Measurements from ENCODE around the gene ADM. TPM values are rescaled to one million over a fixed set of nuclear protein-coding genes. Genes with fewer than 3 reads are reported as not detected.

ADM gene
- total RNA-seq, 1 experiment from 2014 or later: 21.9 TPM

DNA sequence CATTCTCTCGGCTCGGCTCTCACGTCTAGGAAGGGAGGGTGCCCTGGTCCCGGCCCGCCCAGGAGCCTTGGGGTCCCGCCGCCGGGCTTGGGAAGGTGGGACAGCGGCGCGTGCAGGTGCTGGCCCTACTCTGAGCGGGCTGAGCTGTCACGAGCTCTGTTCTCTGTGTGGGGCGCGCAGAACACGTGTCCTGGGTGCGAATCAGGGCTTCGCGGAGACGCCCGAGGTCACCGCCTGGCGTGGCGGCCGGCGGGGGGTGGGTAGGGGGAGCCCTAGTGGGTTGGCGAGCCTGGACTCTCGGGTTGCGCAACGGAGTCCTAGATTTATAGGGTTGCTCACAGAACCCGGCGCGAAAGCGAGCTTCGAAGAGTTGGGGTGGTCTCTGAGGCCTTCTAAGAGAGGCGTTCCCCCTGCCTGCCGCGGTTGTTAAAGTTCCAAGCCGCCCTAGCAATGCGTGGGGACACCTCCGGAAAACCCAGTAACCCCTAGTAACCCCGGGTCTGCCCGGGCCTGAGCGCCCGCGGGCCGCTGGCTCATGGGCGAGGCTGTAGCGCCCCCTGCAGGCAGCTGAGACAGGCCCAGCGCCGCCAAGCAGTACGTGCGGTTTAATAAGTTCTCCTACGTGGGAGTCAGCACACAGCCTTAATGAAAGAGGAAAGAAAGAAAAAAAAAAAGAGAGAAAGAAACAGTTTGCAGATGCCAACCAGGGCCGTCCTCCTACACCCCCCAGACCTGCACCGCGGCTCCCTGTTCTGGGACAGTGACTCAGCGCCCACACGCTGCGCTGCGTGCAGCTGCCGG lies 2.7 kb downstream of the ADM start:
- Histone ChIP-seq H3K4me3 (peak overlapping the region; percentile 87), H4K20me1 (ENCODE audit: insufficient read depth) (no peaks in the 10 kb centered on the region), H2AFZ (peak overlapping the region; percentile 83), H3K27ac (peak overlapping the region; percentile 98), H3K36me3 (ENCODE audit: low read depth) (no peaks in the 10 kb centered on the region), H3K9me3 (ENCODE audit: insufficient read depth, low read depth) (no peaks in the 10 kb centered on the region), H3K27me3 (ENCODE audit: insufficient read depth, low read depth) (no peaks in the 10 kb centered on the region), H3K79me2 (ENCODE audit: low read depth) (peaks cover 37% of the 10 kb centered on the region), H3F3A (ENCODE audit: insufficient read depth, low read depth) (peaks cover 48% of the 10 kb centered on the region; the same call in 1 of the 2 replicates), H3K4me1 (replicated peaks; ENCODE audit: insufficient read depth) (peaks cover 25% of the 10 kb centered on the region), H3K4me2 (peak overlapping the region; percentile 93), H3K9me2 (ENCODE audit: insufficient read depth) (no peaks in the 10 kb centered on the region)
- peak; percentile 83 to 87 for DNase-seq
- intact Hi-C loops (cut with micrococcal nuclease; ENCODE audit: unreplicated experiment): loop anchor here (1.0 to 10.0 kb wide), 8 partner anchors 15 to 695 kb away; no protein-coding TSS in a partner anchor
- BruUV-seq (replicated peaks): no TSS peak
- ChIA-PET POLR2A (ENCODE audit: unreplicated experiment) (interaction anchor here (0.7 kb wide), 1 partner anchor 303 kb away, joined by 3 read pairs; no protein-coding TSS in a partner anchor), CTCF (interaction anchor here (0.5 to 0.7 kb wide), 5 partner anchors 89 to 591 kb away, joined by 3 to 12 read pairs (median 4); no protein-coding TSS in a partner anchor)
- TF ChIP-seq CTCF (conservative IDR thresholded peaks at IDR 0.05): peak; percentile 95
- TF ChIP-seq EZH2 (IDR thresholded peaks at IDR 0.05; ENCODE audit: low read depth): no peak

GRCh38 chr11:10308201-10308954 lies 3.5 kb downstream of the ADM start:
- POLR2A ChIA-PET (ENCODE audit: unreplicated experiment): no interaction called here
- intact Hi-C loops (cut with micrococcal nuclease; ENCODE audit: unreplicated experiment): loop anchor here (2.0 to 10.0 kb wide), 7 partner anchors 14 to 696 kb away; no protein-coding TSS in a partner anchor
- Histone ChIP-seq H3K36me3 (ENCODE audit: low read depth) (no peaks in the 10 kb centered on the region), H3K79me2 (ENCODE audit: low read depth) (peaks cover 29% of the 10 kb centered on the region), H4K20me1 (ENCODE audit: insufficient read depth) (no peaks in the 10 kb centered on the region), H2AFZ (peak overlapping the region; percentile 83), H3K4me3 (peak overlapping the region; percentile 87; the same call in 1 of the 2 replicates), H3K4me2 (peak overlapping the region; percentile 93), H3K9me2 (ENCODE audit: insufficient read depth) (no peaks in the 10 kb centered on the region), H3K4me1 (replicated peaks; ENCODE audit: insufficient read depth) (peaks cover 25% of the 10 kb centered on the region), H3K9me3 (ENCODE audit: insufficient read depth, low read depth) (no peaks in the 10 kb centered on the region), H3K27ac (peak overlapping the region; percentile 98), H3F3A (ENCODE audit: insufficient read depth, low read depth) (peaks cover 45% of the 10 kb centered on the region; the same call in 1 of the 2 replicates), H3K27me3 (ENCODE audit: insufficient read depth, low read depth) (no peaks in the 10 kb centered on the region)
- BruUV-seq (replicated peaks): no TSS peak
- TF ChIP-seq EZH2 (IDR thresholded peaks at IDR 0.05; ENCODE audit: low read depth) (no peak), CTCF (conservative IDR thresholded peaks at IDR 0.05) (no peak)
- DNase-seq: no peak
- CTCF ChIA-PET: interaction anchor here (0.6 to 1.6 kb wide), 3 partner anchors 58 to 592 kb away, joined by 3 to 6 read pairs (median 4); no protein-coding TSS in a partner anchor

All from PC-9 (cell line).